ENCODE data around the gene DHRS11.
"Not testable (repeated sequence)": the region's sequence is repeated elsewhere in the genome, so short reads cannot be mapped to it uniquely, and the experiment has no call there.

DHRS11 gene

DNA sequence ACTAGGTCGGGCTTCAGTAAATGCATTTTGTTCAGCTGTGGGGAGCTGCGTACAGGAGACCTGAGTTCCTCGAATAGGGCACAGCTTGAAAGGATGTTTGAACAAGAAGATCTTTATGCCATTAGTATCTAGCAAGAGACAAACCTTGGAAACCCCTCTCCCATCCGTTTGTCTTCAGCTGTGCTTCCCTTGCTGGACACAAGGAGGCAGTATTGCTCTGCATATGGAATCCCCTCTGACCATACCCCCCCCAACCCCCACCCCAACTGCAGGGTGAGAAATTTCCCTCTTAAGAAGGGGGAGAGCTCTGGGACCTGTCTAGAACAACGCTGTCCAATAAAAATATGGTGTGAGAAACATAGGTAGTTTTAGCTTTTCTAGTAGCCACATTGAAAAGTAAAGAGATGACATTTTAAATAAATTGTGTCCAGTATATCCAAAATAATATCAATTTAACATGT lies 11.3 kb downstream of the DHRS11 start:
- Histone ChIP-seq H3K27ac (ENCODE audit: low read depth, low read length) (no peak overlapping the region), H3K4me1 (ENCODE audit: insufficient read depth, low read length) (peaks cover 17% of the 10 kb centered on the region), H3K9ac (ENCODE audit: low read depth, low read length) (peak overlapping the region; percentile 77), H3K4me3 (ENCODE audit: low read length) (peak overlapping the region; percentile 70), H3K36me3 (ENCODE audit: insufficient read depth, low read length) (peaks cover 20% of the 10 kb centered on the region), H3K9me3 (ENCODE audit: insufficient read depth, low read depth, low read length) (no peaks in the 10 kb centered on the region), H3K27me3 (ENCODE audit: insufficient read depth, low read length) (no peaks in the 10 kb centered on the region; the same call in 1 of the 2 replicates)
- 1% methylated on average over 5 of the region's 5 CpGs for WGBS

DNA sequence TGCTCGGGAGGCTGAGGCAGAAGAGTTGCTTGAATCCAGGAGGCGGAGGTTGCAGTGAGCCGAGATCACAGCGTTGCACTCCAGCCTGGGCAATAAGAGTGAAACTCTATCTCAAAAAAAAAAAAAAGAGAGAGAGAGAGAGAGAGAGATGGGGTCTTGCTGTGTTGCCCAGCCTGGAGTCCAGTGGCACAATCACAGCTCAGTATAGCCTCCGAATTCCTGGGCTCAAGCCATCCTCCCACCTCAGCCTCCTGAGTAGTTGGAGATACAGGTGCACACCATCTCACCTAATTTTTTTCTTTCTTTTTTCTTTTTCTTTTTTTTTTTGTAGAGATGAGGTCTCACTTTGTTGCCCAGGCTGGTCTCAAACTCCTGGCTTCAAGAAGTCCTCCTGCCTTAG lies 13.3 kb downstream of the DHRS11 start:
- H3K9ac ChIP-seq (ENCODE audit: low read depth, low read length); H3K4me3 ChIP-seq (ENCODE audit: low read length); H3K27me3 ChIP-seq (ENCODE audit: insufficient read depth, low read length); H3K9me3 ChIP-seq (ENCODE audit: insufficient read depth, low read depth, low read length); H3K27ac ChIP-seq (ENCODE audit: low read depth, low read length); H3K36me3 ChIP-seq (ENCODE audit: insufficient read depth, low read length): not testable (repeated sequence)
- WGBS: 91% methylated on average over 5 of the region's 5 CpGs
- peaks cover 17% of the 10 kb centered on the region for H3K4me1 ChIP-seq (ENCODE audit: insufficient read depth, low read length)

DNA sequence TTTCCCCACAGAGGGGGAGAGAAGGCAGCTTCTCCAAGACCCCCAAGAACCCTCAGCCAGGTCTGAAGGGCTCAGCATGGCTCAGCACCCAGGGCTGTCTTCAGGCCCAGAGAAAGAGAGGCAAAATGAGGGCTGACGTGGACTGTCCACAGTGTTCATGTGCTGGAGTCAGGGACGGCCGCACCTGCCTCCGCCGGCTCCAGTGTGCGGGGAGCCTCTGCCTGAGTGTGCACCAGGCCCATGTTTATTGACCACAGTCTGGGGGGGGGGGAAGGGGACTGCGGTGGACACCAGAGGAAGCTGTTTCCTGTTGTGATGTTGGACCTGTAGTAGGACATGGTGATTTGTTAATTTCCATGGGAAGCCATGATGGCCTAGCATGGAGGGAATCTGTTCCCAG lies 16.6 kb downstream of the DHRS11 start:
- Histone ChIP-seq H3K4me1 (ENCODE audit: insufficient read depth, low read length) (peaks cover 12% of the 10 kb centered on the region), H3K27ac (ENCODE audit: low read depth, low read length) (no peak overlapping the region), H3K9ac (ENCODE audit: low read depth, low read length) (no peak overlapping the region), H3K9me3 (ENCODE audit: insufficient read depth, low read depth, low read length) (no peaks in the 10 kb centered on the region), H3K4me3 (ENCODE audit: low read length) (no peak overlapping the region), H3K36me3 (ENCODE audit: insufficient read depth, low read length) (peaks cover 4% of the 10 kb centered on the region; the same call in 1 of the 2 replicates), H3K27me3 (ENCODE audit: insufficient read depth, low read length) (no peaks in the 10 kb centered on the region)
- 95% methylated on average over 7 of the region's 7 CpGs for WGBS

DNA sequence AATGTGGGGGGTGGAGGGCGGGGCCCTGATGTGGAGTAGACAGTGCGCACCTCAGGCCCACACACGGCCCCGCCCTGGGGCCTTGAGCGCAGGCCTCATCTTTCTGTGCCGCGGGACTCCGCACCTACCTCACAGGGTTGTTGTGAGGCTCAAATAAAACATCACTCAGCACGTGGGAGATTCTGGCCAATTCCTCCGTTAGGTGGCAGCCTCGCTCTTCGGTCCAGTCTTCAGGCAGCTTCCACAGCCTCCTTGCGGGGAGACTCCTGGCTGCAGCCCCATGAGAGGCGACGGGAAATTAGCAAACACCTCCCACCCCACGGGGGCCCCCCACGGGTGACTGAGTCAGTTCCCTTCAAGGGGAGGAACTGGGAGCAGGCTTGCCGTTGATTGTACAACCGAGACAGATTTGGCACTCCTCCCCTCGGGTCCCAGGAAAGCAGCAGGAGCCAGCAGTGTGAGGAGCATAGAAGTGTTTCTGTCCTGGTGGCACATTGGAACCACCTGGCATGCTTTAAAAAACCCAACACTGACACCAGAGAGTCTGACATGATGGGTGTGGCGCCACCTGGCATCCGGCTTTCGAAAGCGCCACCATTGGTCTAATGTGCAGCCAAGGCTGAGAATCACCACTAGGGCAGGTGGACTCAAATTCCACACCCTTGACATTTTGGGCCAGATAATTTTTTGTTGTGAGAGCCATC lies 17.3 kb downstream of the DHRS11 start:
- 77% methylated on average over 24 of the region's 24 CpGs for WGBS
- Histone ChIP-seq H3K27me3 (ENCODE audit: insufficient read depth, low read length) (no peaks in the 10 kb centered on the region), H3K36me3 (ENCODE audit: insufficient read depth, low read length) (peaks cover 4% of the 10 kb centered on the region; the same call in 1 of the 2 replicates), H3K9ac (ENCODE audit: low read depth, low read length) (no peak overlapping the region), H3K9me3 (ENCODE audit: insufficient read depth, low read depth, low read length) (no peaks in the 10 kb centered on the region), H3K27ac (ENCODE audit: low read depth, low read length) (no peak overlapping the region), H3K4me3 (ENCODE audit: low read length) (no peak overlapping the region), H3K4me1 (ENCODE audit: insufficient read depth, low read length) (peaks cover 13% of the 10 kb centered on the region)

DNA sequence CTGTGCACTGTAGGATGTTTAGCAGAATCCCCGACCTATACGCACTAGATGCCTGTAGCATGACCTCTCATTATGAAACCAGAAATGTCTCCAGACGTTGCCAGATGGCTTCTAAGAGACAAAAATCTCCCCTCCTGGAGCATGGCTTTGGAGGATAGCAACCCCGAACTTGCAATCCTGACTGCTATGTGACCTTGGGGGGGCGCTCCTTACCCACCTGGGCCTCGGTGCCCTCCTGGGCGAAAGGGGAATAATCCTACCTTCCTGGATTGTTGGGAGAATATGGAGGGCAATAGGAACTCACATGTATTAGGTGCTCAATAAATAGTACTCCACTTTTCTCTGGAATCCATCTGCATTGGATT lies 17.8 kb downstream of the DHRS11 start:
- WGBS: 89% methylated on average over 7 of the region's 7 CpGs

GRCh38 chr17:36610474-36610873 lies 18.8 kb downstream of the DHRS11 start:
- Histone ChIP-seq H3K27ac (ENCODE audit: low read depth, low read length) (no peak overlapping the region), H3K4me1 (ENCODE audit: insufficient read depth, low read length) (peaks cover 22% of the 10 kb centered on the region), H3K27me3 (ENCODE audit: insufficient read depth, low read length) (no peaks in the 10 kb centered on the region), H3K36me3 (ENCODE audit: insufficient read depth, low read length) (peaks cover 4% of the 10 kb centered on the region; the same call in 1 of the 2 replicates), H3K4me3 (ENCODE audit: low read length) (no peak overlapping the region), H3K9ac (ENCODE audit: low read depth, low read length) (no peak overlapping the region), H3K9me3 (ENCODE audit: insufficient read depth, low read depth, low read length) (no peaks in the 10 kb centered on the region)
- WGBS: 80% methylated on average over 6 of the region's 6 CpGs

More for the DNA sequence above, 17.8 kb downstream of the DHRS11 start:
- Histone ChIP-seq H3K4me3 (ENCODE audit: low read length) (no peak overlapping the region), H3K27ac (ENCODE audit: low read depth, low read length) (no peak overlapping the region), H3K36me3 (ENCODE audit: insufficient read depth, low read length) (peaks cover 4% of the 10 kb centered on the region; the same call in 1 of the 2 replicates), H3K27me3 (ENCODE audit: insufficient read depth, low read length) (no peaks in the 10 kb centered on the region), H3K4me1 (ENCODE audit: insufficient read depth, low read length) (peaks cover 15% of the 10 kb centered on the region), H3K9ac (ENCODE audit: low read depth, low read length) (no peak overlapping the region), H3K9me3 (ENCODE audit: insufficient read depth, low read depth, low read length) (no peaks in the 10 kb centered on the region)

DNA sequence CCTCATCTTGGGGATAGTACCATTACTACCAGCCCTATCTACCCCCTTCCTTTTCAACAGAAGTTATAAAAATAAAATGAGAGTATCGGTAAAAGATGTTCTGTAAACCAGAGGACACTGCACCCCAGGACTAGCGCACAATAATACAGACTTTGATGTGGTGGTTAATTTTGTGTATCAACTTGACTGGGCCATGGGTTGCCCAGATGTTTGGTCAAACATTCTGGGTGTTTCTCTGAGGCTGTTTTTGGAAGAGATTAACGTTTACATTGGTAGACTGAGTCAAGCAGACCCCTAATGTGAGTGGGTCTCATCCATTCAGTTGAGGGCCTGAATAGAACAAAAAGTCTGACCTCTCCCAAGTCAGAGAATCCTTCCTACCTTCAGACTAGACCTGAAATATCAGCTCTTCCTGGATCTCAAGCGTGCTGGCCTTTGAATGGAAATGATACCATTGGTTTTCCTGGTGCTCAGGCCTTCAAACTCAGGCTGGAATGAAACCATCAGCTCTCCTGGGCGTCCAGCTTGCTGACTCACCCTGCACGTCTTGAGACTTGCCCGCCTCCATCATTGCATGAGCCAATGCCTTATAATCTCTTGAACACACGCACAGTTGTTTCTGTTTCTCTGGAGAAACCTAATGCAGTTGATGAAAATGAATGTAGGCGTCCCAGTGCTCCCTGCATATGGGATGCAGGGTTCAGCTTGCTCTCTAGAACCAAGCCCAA lies 19.8 kb downstream of the DHRS11 start:
- H3K4me1 ChIP-seq (ENCODE audit: insufficient read depth, low read length): peaks cover 22% of the 10 kb centered on the region
- no peak overlapping the region for H3K4me3 ChIP-seq (ENCODE audit: low read length)
- no peak overlapping the region for H3K9ac ChIP-seq (ENCODE audit: low read depth, low read length)
- 90% methylated on average over 9 of the region's 9 CpGs for WGBS
- H3K27me3 ChIP-seq (ENCODE audit: insufficient read depth, low read length): no peaks in the 10 kb centered on the region
- H3K9me3 ChIP-seq (ENCODE audit: insufficient read depth, low read depth, low read length): no peaks in the 10 kb centered on the region
- H3K27ac ChIP-seq (ENCODE audit: low read depth, low read length): no peak overlapping the region
- peaks cover 4% of the 10 kb centered on the region; the same call in 1 of the 2 replicates for H3K36me3 ChIP-seq (ENCODE audit: insufficient read depth, low read length)

DNA sequence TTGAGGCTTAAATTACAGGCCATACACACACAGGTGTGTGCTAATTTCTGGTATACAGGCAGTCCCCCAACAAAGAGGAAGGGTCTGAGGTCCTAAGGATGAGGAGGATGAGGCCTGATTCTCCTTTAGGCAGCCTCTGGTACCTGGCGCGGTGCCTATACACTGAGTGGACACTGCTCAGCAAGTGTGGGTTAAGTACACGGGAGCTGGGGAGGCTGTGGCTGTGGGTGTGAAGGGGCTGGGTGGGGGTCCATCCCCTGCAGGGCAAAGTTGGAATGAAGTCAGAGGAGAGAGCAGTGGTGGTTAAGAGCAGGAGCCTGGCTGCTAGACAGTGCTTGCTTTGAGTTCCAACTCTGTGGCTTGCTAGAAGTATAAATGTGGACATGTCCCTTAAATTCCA lies 20.6 kb downstream of the DHRS11 start:
- no peaks in the 10 kb centered on the region for H3K27me3 ChIP-seq (ENCODE audit: insufficient read depth, low read length)
- WGBS: 86% methylated on average over 3 of the region's 3 CpGs
- H3K4me3 ChIP-seq (ENCODE audit: low read length): no peak overlapping the region
- no peak overlapping the region for H3K27ac ChIP-seq (ENCODE audit: low read depth, low read length)
- peaks cover 4% of the 10 kb centered on the region; the same call in 1 of the 2 replicates for H3K36me3 ChIP-seq (ENCODE audit: insufficient read depth, low read length)
- no peak overlapping the region for H3K9ac ChIP-seq (ENCODE audit: low read depth, low read length)
- no peaks in the 10 kb centered on the region for H3K9me3 ChIP-seq (ENCODE audit: insufficient read depth, low read depth, low read length)
- H3K4me1 ChIP-seq (ENCODE audit: insufficient read depth, low read length): peaks cover 22% of the 10 kb centered on the region

- Histone ChIP-seq H3K27ac (ENCODE audit: low read depth, low read length) (no peak overlapping the region), H3K9me3 (ENCODE audit: insufficient read depth, low read depth, low read length) (no peaks in the 10 kb centered on the region), H3K9ac (ENCODE audit: low read depth, low read length) (no peak overlapping the region), H3K27me3 (ENCODE audit: insufficient read depth, low read length) (no peaks in the 10 kb centered on the region), H3K36me3 (ENCODE audit: insufficient read depth, low read length) (peaks cover under 1% of the 10 kb centered on the region; the same call in 1 of the 2 replicates), H3K4me3 (ENCODE audit: low read length) (no peak overlapping the region), H3K4me1 (ENCODE audit: insufficient read depth, low read length) (peaks cover 22% of the 10 kb centered on the region)
- WGBS: 44% methylated on average over 4 of the region's 4 CpGs
Measured at GRCh38 chr17:36613155-36613554, 21.5 kb downstream of the DHRS11 start.

DNA sequence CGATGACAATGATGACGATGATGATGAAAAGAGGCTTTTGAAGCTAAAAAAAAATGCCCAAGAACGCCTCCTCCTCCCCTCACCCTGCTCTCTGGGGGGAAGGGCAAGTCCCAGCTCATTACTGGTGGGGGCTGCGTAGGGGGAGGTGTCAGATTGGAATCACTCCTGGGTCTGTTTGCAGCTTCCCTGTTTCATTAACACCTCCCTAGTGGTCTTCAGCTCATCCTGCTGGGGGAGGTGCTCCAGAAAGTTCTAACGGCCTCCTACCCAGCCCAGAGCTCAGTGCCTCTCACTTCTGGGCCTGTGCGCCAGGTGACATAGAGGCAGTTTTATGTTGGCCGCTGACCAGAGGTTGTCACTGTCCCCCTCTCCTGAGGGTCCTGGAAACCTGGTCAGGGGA lies 22.4 kb downstream of the DHRS11 start:
- Histone ChIP-seq H3K4me3 (ENCODE audit: low read length) (no peak overlapping the region), H3K4me1 (ENCODE audit: insufficient read depth, low read length) (peaks cover 22% of the 10 kb centered on the region), H3K36me3 (ENCODE audit: insufficient read depth, low read length) (no peaks in the 10 kb centered on the region), H3K9me3 (ENCODE audit: insufficient read depth, low read depth, low read length) (no peaks in the 10 kb centered on the region), H3K9ac (ENCODE audit: low read depth, low read length) (no peak overlapping the region), H3K27ac (ENCODE audit: low read depth, low read length) (no peak overlapping the region), H3K27me3 (ENCODE audit: insufficient read depth, low read length) (no peaks in the 10 kb centered on the region)
- 71% methylated on average over 5 of the region's 7 CpGs for WGBS

DNA sequence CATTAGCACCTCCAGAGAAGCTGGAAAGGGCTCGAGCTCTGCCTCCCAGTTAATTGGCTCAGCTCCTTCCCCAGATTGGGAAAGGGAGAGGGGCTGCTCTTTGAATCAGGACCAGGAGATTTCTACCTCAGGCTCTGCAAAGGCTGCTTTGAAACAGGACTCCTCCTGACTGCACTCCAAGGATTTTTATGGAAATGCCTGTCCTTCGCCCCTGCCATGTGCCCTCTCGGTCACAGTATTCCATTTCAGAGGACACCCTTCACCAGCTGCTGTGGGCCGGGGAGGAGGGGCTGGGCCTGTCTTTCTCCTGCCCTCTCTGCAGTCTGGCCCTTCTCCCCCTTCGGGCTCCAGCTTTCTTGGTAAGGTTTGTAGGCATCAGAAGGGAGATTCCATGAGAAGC lies 23.3 kb downstream of the DHRS11 start:
- Histone ChIP-seq H3K9ac (ENCODE audit: low read depth, low read length) (no peak overlapping the region), H3K36me3 (ENCODE audit: insufficient read depth, low read length) (no peaks in the 10 kb centered on the region), H3K27me3 (ENCODE audit: insufficient read depth, low read length) (no peaks in the 10 kb centered on the region), H3K4me1 (ENCODE audit: insufficient read depth, low read length) (peaks cover 22% of the 10 kb centered on the region), H3K27ac (ENCODE audit: low read depth, low read length) (no peak overlapping the region), H3K4me3 (ENCODE audit: low read length) (no peak overlapping the region), H3K9me3 (ENCODE audit: insufficient read depth, low read depth, low read length) (no peaks in the 10 kb centered on the region)
- 41% methylated on average over 5 of the region's 5 CpGs for WGBS
